H1 (cell line): Measurements from ENCODE around the gene TSEN54. TPM values are rescaled to one million over a fixed set of nuclear protein-coding genes. Genes with fewer than 3 reads are reported as not detected.

ENCODE experiments used
- BRCA1 ChIP-seq: IDR thresholded peaks from 2 replicates; pipeline ENCODE4 v1.6.1; 2012; ENCODE audit warnings: low read depth, low read length, improper control_type of control experiment
- CREB1 ChIP-seq: IDR thresholded peaks from 2 replicates; pipeline ENCODE4 v1.6.1; 2012; ENCODE audit warnings: inconsistent platforms
- NRF1 ChIP-seq: IDR thresholded peaks from 2 replicates; pipeline ENCODE4 v1.6.1; 2011; ENCODE audit warnings: mild to moderate bottlenecking, low read depth, low read length, improper control_type of control experiment
- PHF8 ChIP-seq: fragments of 200-600 bp; sonication (generic); conservative IDR thresholded peaks from 2 replicates; pipeline ENCODE4 v1.7.1; 2012; ENCODE audit warnings: low read depth, mild to moderate bottlenecking, inconsistent platforms, low read length, moderate library complexity
- SAP30 ChIP-seq: fragments of 300-600 bp; sonication (generic); IDR thresholded peaks from 2 replicates; pipeline ENCODE4 v1.7.1; 2012; ENCODE audit warnings: low read length, moderate library complexity, mild to moderate bottlenecking, inconsistent platforms; ENCODE audit not compliant: insufficient read depth, insufficient replicate concordance
- ZNF274 ChIP-seq: IDR thresholded peaks from 2 replicates; pipeline ENCODE4 v1.7.0; 2012; ENCODE audit warnings: low read length, borderline replicate concordance; ENCODE audit errors: extremely low read depth
- polyA plus RNA-seq, 7 experiments: library from polyadenylated mRNA; depleted of rRNA in 3 of 7; stranded (reverse) in 5 of 7; unstranded in 2 of 7; fragments of >200 nt in 5 of 7; fragments of 200-250 nt in 2 of 7; gene quantifications; 1 replicate in 5 of 7; 2 replicates in 1 of 7; 4 replicates in 1 of 7; pipeline versions ENCODE4 v1.2.1 to v1.2.3, GENCODE V29; 2011 to 2013; ENCODE audit warnings: missing spikeins in 2 of 7, mixed read lengths in 2 of 7
- total RNA-seq: library from RNA; stranded (reverse); fragmentation: NEBNext Ultra II Directional; extraction: Animal tissue kit (Norgen Biotek cat#: 25700); gene quantifications from 2 replicates; pipeline ENCODE4 v1.2.1, GENCODE V29; 2021

TSEN54 gene
- total and polyA plus RNA-seq, 2 of the 8 experiments (the other 6 are each of a cell fraction or from before 2014, with no cell fraction given), result 43.6 to 60.3 TPM

- TF ChIP-seq SAP30, result no peak
- TF ChIP-seq ZNF274, result no peak
- no peak for TF ChIP-seq NRF1
- TF ChIP-seq PHF8, result no peak
- TF ChIP-seq BRCA1, result no peak
- no peak for TF ChIP-seq CREB1
These were observed 26.1 kb upstream of the TSEN54 start (continued) for GRCh38 chr17:75490173-75490743.
